Karpas-422 (cell line): ENCODE data around the gene KPNA1. TPM values are rescaled to one million over a fixed set of nuclear protein-coding genes. Genes with fewer than 3 reads are reported as not detected.
"Not testable (repeated sequence)": the region's sequence is repeated elsewhere in the genome, so short reads cannot be mapped to it uniquely, and the experiment has no call there.

ENCODE experiments used
- DNase-seq: peaks from one replicate; pipeline ENCODE4 v3.0.0-alpha.2; 2015
- H2AFZ ChIP-seq: fragments of 200-600 bp; sonication (generic); 2 replicates; pipeline ENCODE4 v1.6.1; 2014; ENCODE audit warnings: antibody characterized with exemption, low read length, mixed read lengths
- H3K27ac ChIP-seq: fragments of 200-600 bp; sonication (generic); 2 replicates; pipeline ENCODE4 v1.5.1; 2014; ENCODE audit warnings: mild to moderate bottlenecking, low read length, moderate library complexity
- H3K27me3 ChIP-seq: fragments of 200-600 bp; sonication (generic); 2 replicates; pipeline ENCODE4 v1.6.1; 2014; ENCODE audit warnings: low read length, mixed read lengths
- H3K36me3 ChIP-seq: fragments of 200-600 bp; sonication (generic); 2 replicates; pipeline ENCODE4 v1.6.1; 2014; ENCODE audit warnings: low read length, mixed read lengths; ENCODE audit not compliant: insufficient read depth
- H3K4me1 ChIP-seq: fragments of 200-600 bp; sonication (generic); 2 replicates; pipeline ENCODE4 v1.6.1; 2014; ENCODE audit warnings: mild to moderate bottlenecking, low read length, mixed read lengths
- H3K4me2 ChIP-seq: fragments of 200-600 bp; sonication (generic); 2 replicates; pipeline ENCODE4 v1.6.1; 2014; ENCODE audit warnings: low read length, low read depth, mild to moderate bottlenecking; ENCODE audit not compliant: poor library complexity, severe bottlenecking
- H3K4me3 ChIP-seq: fragments of 200-600 bp; sonication (generic); 2 replicates; pipeline ENCODE4 v1.5.1; 2014; ENCODE audit warnings: mild to moderate bottlenecking, antibody characterized with exemption, low read length, mixed read lengths
- H3K79me2 ChIP-seq: fragments of 200-600 bp; sonication (generic); 2 replicates; pipeline ENCODE4 v1.6.1; 2014; ENCODE audit warnings: mild to moderate bottlenecking, low read length, mixed read lengths
- H3K9ac ChIP-seq: fragments of 200-600 bp; sonication (generic); 2 replicates; pipeline ENCODE4 v1.6.0; 2014; ENCODE audit warnings: low read length
- H3K9me2 ChIP-seq: fragments of 200-600 bp; sonication (generic), shearing (Covaris generic); replicated peaks from 2 replicates; pipeline ENCODE4 v1.6.0; 2014; ENCODE audit warnings: mild to moderate bottlenecking, low read length, moderate library complexity; ENCODE audit not compliant: insufficient read depth
- H3K9me3 ChIP-seq: fragments of 300-700, 200-600 bp; sonication (generic); 2 replicates; pipeline ENCODE4 v1.6.1; 2014; ENCODE audit warnings: low read length, mixed read lengths
- H4K20me1 ChIP-seq: fragments of 200-600 bp; sonication (generic); 2 replicates; pipeline ENCODE4 v1.6.1; 2014; ENCODE audit warnings: mild to moderate bottlenecking, antibody characterized with exemption, low read length, low read depth; ENCODE audit not compliant: insufficient read depth
- total RNA-seq: library from RNA; depleted of rRNA; stranded (reverse); fragments of >200 nt; shearing (Covaris generic); gene quantifications from 2 replicates; pipeline ENCODE4 v1.2.3, GENCODE V29; 2014; ENCODE audit warnings: low replicate concordance

The KPNA1 gene
- total RNA-seq, 1 experiment from 2014 or later, result 67.1 TPM

DNA sequence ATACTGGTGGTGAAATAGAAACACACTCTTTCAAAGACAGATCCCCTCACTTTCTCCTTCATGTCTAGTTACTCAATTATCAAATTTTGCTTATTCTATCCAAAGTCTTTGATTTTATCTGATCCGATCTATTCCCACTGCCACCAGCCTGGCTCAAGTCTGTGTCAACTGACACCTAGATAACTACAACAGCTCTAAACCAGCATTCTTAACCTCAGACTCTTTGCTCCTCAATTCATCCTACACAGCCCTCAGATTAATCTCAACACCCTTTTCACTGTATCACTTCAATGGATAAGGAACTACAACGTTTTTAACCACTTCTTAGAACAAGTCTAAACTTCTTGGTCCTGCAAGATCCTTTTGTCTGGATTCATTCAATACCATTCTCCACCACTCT lies 9.1 kb downstream of the KPNA1 start:
- Histone ChIP-seq H3K4me1 (no peaks in the 10 kb centered on the region), H3K9ac (no peak overlapping the region), H3K4me3 (no peak overlapping the region), H3K36me3 (peaks cover 25% of the 10 kb centered on the region), H3K9me2 (no peaks in the 10 kb centered on the region), H2AFZ (no peak overlapping the region), H3K79me2 (peaks cover 100% of the 10 kb centered on the region), H3K4me2 (no peak overlapping the region), H3K27ac (no peak overlapping the region), H3K27me3 (no peaks in the 10 kb centered on the region), H3K9me3 (no peaks in the 10 kb centered on the region), H4K20me1 (peaks cover 32% of the 10 kb centered on the region)
- no peak for DNase-seq

DNA sequence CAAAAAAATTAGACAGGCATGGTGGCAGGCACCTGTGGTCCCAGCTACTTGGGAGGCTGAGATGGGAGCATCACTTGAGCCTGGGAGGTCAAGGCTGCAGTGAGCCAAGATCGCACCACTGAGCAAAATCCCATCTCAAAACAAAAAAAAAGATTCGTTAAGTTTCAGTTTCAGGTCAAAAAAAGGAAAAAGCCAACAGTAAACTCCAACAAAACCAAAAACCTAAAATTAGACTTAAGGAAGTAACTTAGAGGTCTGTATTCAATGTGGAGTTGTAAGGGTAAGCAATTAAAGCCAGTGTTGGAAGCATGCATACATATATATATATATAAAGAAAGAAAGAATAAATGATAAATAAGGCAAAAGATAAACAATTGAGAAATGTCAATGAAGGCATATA lies 11.8 kb downstream of the KPNA1 start:
- no peak overlapping the region for H2AFZ ChIP-seq
- no peaks in the 10 kb centered on the region for H3K9me3 ChIP-seq
- H3K9ac ChIP-seq, result no peak overlapping the region
- peaks cover 14% of the 10 kb centered on the region for H3K36me3 ChIP-seq
- H3K4me1 ChIP-seq, result no peaks in the 10 kb centered on the region
- H3K4me2 ChIP-seq, result no peak overlapping the region
- H3K4me3 ChIP-seq, result no peak overlapping the region
- H3K27me3 ChIP-seq, result no peaks in the 10 kb centered on the region
- DNase-seq, result no peak
- peaks cover 100% of the 10 kb centered on the region for H3K79me2 ChIP-seq
- H4K20me1 ChIP-seq, result peaks cover 32% of the 10 kb centered on the region
- H3K27ac ChIP-seq, result no peak overlapping the region
- H3K9me2 ChIP-seq, result no peaks in the 10 kb centered on the region

DNA sequence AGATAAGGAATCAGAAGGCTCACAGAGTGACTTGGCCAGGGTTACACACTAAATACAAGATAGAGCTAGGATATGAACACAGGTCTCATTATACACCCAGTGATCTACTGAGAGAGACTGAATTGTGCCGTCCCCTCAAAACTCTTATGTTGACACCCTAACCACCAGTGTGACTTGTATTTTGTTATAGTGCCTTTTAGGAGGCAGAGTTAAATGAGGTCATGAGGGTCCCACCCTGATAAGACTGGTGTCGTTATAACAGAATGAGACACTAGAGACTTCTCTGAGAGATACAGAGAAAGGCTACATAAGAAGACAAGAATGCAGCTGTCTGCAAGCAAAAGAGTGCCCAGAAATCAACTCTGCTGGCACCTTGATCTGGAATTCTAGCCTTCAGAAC lies 12.6 kb downstream of the KPNA1 start:
- Histone ChIP-seq H3K9me3 (no peaks in the 10 kb centered on the region), H3K27me3 (no peaks in the 10 kb centered on the region), H2AFZ (no peak overlapping the region), H3K27ac (no peak overlapping the region), H4K20me1 (peaks cover 32% of the 10 kb centered on the region), H3K4me1 (no peaks in the 10 kb centered on the region), H3K9ac (no peak overlapping the region), H3K4me2 (no peak overlapping the region), H3K9me2 (no peaks in the 10 kb centered on the region), H3K4me3 (no peak overlapping the region), H3K36me3 (peaks cover 8% of the 10 kb centered on the region; the same call in 1 of the 2 replicates), H3K79me2 (peaks cover 100% of the 10 kb centered on the region)
- no peak for DNase-seq

DNA sequence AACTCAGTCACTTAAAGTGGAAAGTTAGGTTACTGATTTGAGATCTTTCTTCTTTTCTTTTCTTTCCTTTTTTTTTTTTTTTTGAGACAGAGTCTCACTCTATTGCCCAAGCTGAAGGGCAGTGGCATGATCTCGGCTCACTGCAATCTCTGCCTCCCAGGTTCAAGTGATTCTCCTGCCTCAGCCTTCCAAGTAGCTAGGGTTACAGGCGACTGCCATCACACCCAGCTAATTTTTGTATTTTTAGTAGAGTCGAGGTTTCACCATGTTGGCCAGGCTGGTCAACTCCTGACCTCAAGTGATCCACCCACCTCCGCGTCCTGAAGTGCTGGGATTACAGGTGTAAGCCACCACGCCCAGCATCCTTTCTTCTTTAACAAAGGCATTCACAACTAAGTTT lies 13.8 kb downstream of the KPNA1 start:
- H3K9ac ChIP-seq, H3K9me2 ChIP-seq, DNase-seq, H3K9me3 ChIP-seq, H3K4me1 ChIP-seq, H2AFZ ChIP-seq, H3K27ac ChIP-seq, H3K4me2 ChIP-seq, H3K4me3 ChIP-seq, H3K27me3 ChIP-seq: not testable (repeated sequence)
- peaks cover 10% of the 10 kb centered on the region; the same call in 1 of the 2 replicates for H3K36me3 ChIP-seq
- H4K20me1 ChIP-seq, result peaks cover 32% of the 10 kb centered on the region
- peaks cover 100% of the 10 kb centered on the region for H3K79me2 ChIP-seq

DNA sequence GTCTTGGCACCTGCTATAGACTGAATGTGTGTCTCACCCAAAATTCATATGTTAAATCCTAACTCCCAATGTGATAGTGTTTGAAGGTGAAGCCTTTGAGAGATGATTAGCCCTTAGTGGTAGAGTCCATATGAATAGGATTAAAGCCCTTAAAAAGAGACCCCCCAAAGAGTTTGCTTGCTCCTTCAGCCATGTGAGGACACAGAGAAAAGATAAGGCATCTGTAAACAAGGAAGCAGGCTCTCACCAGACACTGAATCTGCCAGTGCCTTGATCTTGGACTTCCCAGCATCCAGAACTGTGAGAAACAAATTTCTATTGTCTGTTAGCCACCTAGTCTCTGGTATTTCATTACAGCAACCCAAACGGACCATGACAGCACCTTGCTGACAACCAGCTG lies 16.6 kb downstream of the KPNA1 start:
- H2AFZ ChIP-seq, result no peak overlapping the region
- H3K9me3 ChIP-seq, result no peaks in the 10 kb centered on the region
- H3K36me3 ChIP-seq, result peaks cover 25% of the 10 kb centered on the region; the same call in 1 of the 2 replicates
- H3K79me2 ChIP-seq, result peaks cover 97% of the 10 kb centered on the region
- H3K4me3 ChIP-seq, result no peak overlapping the region
- H4K20me1 ChIP-seq, result peaks cover 15% of the 10 kb centered on the region
- DNase-seq, result no peak
- H3K9me2 ChIP-seq, result no peaks in the 10 kb centered on the region
- no peaks in the 10 kb centered on the region for H3K4me1 ChIP-seq
- no peak overlapping the region for H3K4me2 ChIP-seq
- no peak overlapping the region for H3K9ac ChIP-seq
- no peak overlapping the region for H3K27ac ChIP-seq
- H3K27me3 ChIP-seq, result no peaks in the 10 kb centered on the region

DNA sequence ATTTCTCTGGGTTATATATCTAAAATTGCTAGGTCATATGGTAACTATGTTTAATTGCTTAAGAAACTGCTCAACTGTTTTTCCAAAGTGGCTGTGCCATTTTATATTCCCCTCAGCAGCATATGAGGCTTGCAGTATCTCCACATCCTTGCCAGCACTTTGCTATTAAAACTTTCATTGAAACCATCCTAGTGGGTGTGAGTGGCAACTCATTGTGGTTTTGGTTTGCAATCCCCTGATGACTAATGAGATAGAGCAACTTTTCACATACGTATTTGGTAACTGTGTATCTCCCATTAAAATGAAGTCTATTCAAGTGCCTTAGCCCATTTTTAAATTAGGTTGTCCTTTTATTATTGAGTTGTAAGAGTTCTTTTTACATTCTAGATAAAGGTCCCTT lies 17.3 kb downstream of the KPNA1 start:
- Histone ChIP-seq H4K20me1 (peaks cover 9% of the 10 kb centered on the region), H2AFZ (no peak overlapping the region), H3K4me3 (no peak overlapping the region), H3K4me2 (no peak overlapping the region), H3K9ac (no peak overlapping the region), H3K36me3 (peaks cover 32% of the 10 kb centered on the region; the same call in 1 of the 2 replicates), H3K9me2 (no peaks in the 10 kb centered on the region), H3K27ac (no peak overlapping the region), H3K79me2 (peaks cover 97% of the 10 kb centered on the region), H3K27me3 (no peaks in the 10 kb centered on the region), H3K9me3 (no peaks in the 10 kb centered on the region), H3K4me1 (no peaks in the 10 kb centered on the region)
- DNase-seq, result no peak

DNA sequence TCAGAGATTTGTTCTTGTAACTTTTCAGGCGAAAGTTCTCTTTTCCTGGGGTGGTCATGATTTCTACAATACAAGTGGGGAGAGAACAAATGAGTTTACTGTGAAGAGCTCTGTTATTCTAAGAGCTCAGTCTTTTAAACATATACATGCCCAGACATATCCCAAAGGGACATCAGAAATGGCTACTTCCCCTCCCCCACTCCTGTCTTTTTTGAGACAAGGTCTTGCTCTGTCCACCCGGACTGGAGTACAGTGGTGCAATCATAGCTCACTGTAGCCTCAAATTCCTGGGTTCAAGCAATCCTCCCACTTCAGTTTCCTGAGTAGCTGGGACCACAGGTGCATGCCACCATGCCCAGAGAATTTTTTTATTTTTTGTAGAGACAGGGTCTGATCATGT lies 18.2 kb downstream of the KPNA1 start:
- no peaks in the 10 kb centered on the region for H3K9me2 ChIP-seq
- H3K27ac ChIP-seq, result no peak overlapping the region
- H3K36me3 ChIP-seq, result peaks cover 34% of the 10 kb centered on the region; the same call in 1 of the 2 replicates
- H3K79me2 ChIP-seq, result peaks cover 94% of the 10 kb centered on the region
- no peaks in the 10 kb centered on the region for H3K27me3 ChIP-seq
- no peak overlapping the region for H3K4me2 ChIP-seq
- no peak overlapping the region for H2AFZ ChIP-seq
- H4K20me1 ChIP-seq, result 0 out of 2 replicates have a peak, but pooled peaks cover under 1% of the 10 kb centered on the region
- no peak overlapping the region for H3K9ac ChIP-seq
- no peaks in the 10 kb centered on the region for H3K9me3 ChIP-seq
- DNase-seq, result no peak
- no peak overlapping the region for H3K4me3 ChIP-seq
- H3K4me1 ChIP-seq, result no peaks in the 10 kb centered on the region

DNA sequence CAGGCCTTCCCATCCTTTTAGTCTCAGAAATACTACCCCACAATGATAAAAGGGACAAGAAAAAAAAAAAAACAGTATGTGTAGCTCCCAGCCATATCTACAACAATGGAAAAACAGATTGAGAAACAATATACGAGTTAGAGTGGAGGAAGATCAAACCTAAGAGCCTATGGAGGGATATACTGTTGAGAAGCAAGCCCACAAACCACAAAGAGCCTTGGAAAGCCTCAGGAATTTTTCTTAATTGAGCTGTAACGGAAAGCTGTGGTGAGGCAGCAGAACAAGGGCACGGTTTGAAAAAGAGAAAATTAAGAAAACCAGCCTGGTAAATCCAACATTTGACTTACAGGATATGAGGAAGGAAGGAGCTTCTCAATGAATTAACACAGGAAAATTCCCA lies 21.4 kb downstream of the KPNA1 start:
- no peak overlapping the region for H3K9ac ChIP-seq
- H2AFZ ChIP-seq, result no peak overlapping the region
- H4K20me1 ChIP-seq, result no peaks in the 10 kb centered on the region
- no peak overlapping the region for H3K4me3 ChIP-seq
- H3K79me2 ChIP-seq, result peaks cover 93% of the 10 kb centered on the region
- no peak overlapping the region for H3K27ac ChIP-seq
- DNase-seq, result no peak
- no peaks in the 10 kb centered on the region for H3K27me3 ChIP-seq
- peaks cover 41% of the 10 kb centered on the region; the same call in 1 of the 2 replicates for H3K36me3 ChIP-seq
- H3K4me2 ChIP-seq, result no peak overlapping the region
- no peaks in the 10 kb centered on the region for H3K4me1 ChIP-seq
- no peaks in the 10 kb centered on the region for H3K9me2 ChIP-seq
- no peaks in the 10 kb centered on the region for H3K9me3 ChIP-seq
